Measurements from ENCODE around the gene PPP1R9A.
A peak's percentile ranks its signal among the peaks of the same experiment; 100 is the strongest.

Gene PPP1R9A

GRCh38 chr7:95199779-95200558 lies 292.6 kb downstream of the PPP1R9A start:
- intact Hi-C loops (cut with DNase I; ENCODE audit: low total_unique reads): loop anchor here (10.0 kb wide), 1 partner anchor 765 kb away; no protein-coding TSS in a partner anchor
- peaks cover 0 to 7% (median 0%) of the 10 kb centered on the region in 4 donors for H3K4me1 ChIP-seq
- H3K9me3 ChIP-seq: no peaks in the 10 kb centered on the region
- DNase-seq: peak in 1 of 2 donors; percentile 23
- no peaks in the 10 kb centered on the region for H3K36me3 ChIP-seq
- TF ChIP-seq CTCF (IDR thresholded peaks at IDR 0.05): peak; percentile 52 to 61
- H3K27ac ChIP-seq: no peak overlapping the region
- H3K4me3 ChIP-seq: no peak overlapping the region
- no peaks in the 10 kb centered on the region for H3K27me3 ChIP-seq

- Histone ChIP-seq H3K36me3 (no peaks in the 10 kb centered on the region), H3K9me3 (no peaks in the 10 kb centered on the region), H3K27me3 (no peaks in the 10 kb centered on the region), H3K27ac (no peak overlapping the region), H3K4me1 (peaks cover 0 to 14% (median 3%) of the 10 kb centered on the region in 4 donors), H3K4me3 (no peak overlapping the region)
- TF ChIP-seq CTCF (IDR thresholded peaks at IDR 0.05): no peak
- intact Hi-C loops (cut with DNase I; ENCODE audit: low total_unique reads): loop anchor here (10.0 kb wide), 1 partner anchor 766 kb away; no protein-coding TSS in a partner anchor
- no peak for DNase-seq
Measured at GRCh38 chr7:95200741-95201140, 293.3 kb downstream of the PPP1R9A start.

- Histone ChIP-seq H3K36me3 (no peaks in the 10 kb centered on the region), H3K27me3 (no peaks in the 10 kb centered on the region), H3K27ac (no peak overlapping the region), H3K4me3 (no peak overlapping the region), H3K4me1 (peaks cover 0 to 24% (median 5%) of the 10 kb centered on the region in 4 donors), H3K9me3 (no peaks in the 10 kb centered on the region)
- TF ChIP-seq CTCF (IDR thresholded peaks at IDR 0.05): no peak
- intact Hi-C loops (cut with DNase I; ENCODE audit: low total_unique reads): loop anchor here (10.0 kb wide), 1 partner anchor 767 kb away; no protein-coding TSS in a partner anchor
- DNase-seq: no peak
Measured at GRCh38 chr7:95201727-95202126, 294.3 kb downstream of the PPP1R9A start.

- no peak for DNase-seq
- H3K27ac ChIP-seq: no peak overlapping the region
- H3K36me3 ChIP-seq: no peaks in the 10 kb centered on the region
- TF ChIP-seq CTCF (IDR thresholded peaks at IDR 0.05): no peak
- peaks cover 0 to 25% (median 5%) of the 10 kb centered on the region in 4 donors for H3K4me1 ChIP-seq
- no peaks in the 10 kb centered on the region for H3K27me3 ChIP-seq
- H3K9me3 ChIP-seq: no peaks in the 10 kb centered on the region
- no peak overlapping the region for H3K4me3 ChIP-seq
- intact Hi-C loops (cut with DNase I; ENCODE audit: low total_unique reads): loop anchor here (10.0 kb wide), 1 partner anchor 770 kb away; no protein-coding TSS in a partner anchor
Measured at GRCh38 chr7:95204618-95205017, 297.2 kb downstream of the PPP1R9A start.

- Histone ChIP-seq H3K4me1 (peaks cover 0 to 25% (median 5%) of the 10 kb centered on the region in 4 donors), H3K27ac (peak overlapping the region in 1 of 2 donors; percentile 40), H3K9me3 (no peaks in the 10 kb centered on the region), H3K36me3 (no peaks in the 10 kb centered on the region), H3K27me3 (no peaks in the 10 kb centered on the region), H3K4me3 (no peak overlapping the region)
- intact Hi-C loops (cut with DNase I; ENCODE audit: low total_unique reads): loop anchor here (10.0 kb wide), 1 partner anchor 771 kb away; no protein-coding TSS in a partner anchor
- DNase-seq: no peak
- TF ChIP-seq CTCF (IDR thresholded peaks at IDR 0.05): no peak
Measured at GRCh38 chr7:95205665-95206225, 298.4 kb downstream of the PPP1R9A start.
